Right atrium auricular region (tissue), 2 donors: ENCODE measurements around the gene CYP19A1. TPM values are rescaled to one million over a fixed set of nuclear protein-coding genes. Genes with fewer than 3 reads are reported as not detected.

Source experiments
- DNase-seq: peaks from one replicate; pipeline ENCODE4 v3.0.0-alpha.2; 2019; ENCODE audit warnings: low spot score
- H3K27ac ChIP-seq, 2 donors: fragments of 200-600 bp; sonication (generic); 1 replicate in 1 of 2; 2 replicates in 1 of 2; pipeline ENCODE4 v1.5.1; 2016 to 2019
- H3K27me3 ChIP-seq, 2 donors: fragments of 200-600 bp; sonication (generic); one replicate each; pipeline versions ENCODE4 v1.5.1 to v1.6.0; 2017 to 2019
- H3K36me3 ChIP-seq: fragments of 200-600 bp; sonication (generic); one replicate; pipeline ENCODE4 v1.5.1; 2016
- H3K4me1 ChIP-seq, 2 donors: fragments of 200-600 bp; sonication (generic); one replicate each; pipeline versions ENCODE4 v1.5.1 to v1.6.0; 2017 to 2019
- H3K4me3 ChIP-seq, 2 donors: fragments of 200-600 bp; sonication (generic); 1 replicate in 1 of 2; 2 replicates in 1 of 2; pipeline ENCODE4 v1.5.1; 2017 to 2019; ENCODE audit warnings: mild to moderate bottlenecking in 1 of 2, moderate library complexity in 1 of 2
- H3K9me3 ChIP-seq, 2 donors: fragments of 200-600 bp; sonication (generic); one replicate each; pipeline ENCODE4 v1.5.1; 2019
- total RNA-seq, 2 donors: library from RNA; depleted of rRNA; stranded (reverse); fragments of >200 nt; gene quantifications; one replicate each; pipeline ENCODE4 v1.1.0, GENCODE V29; 2016
- TF ChIP-seq, protein P1 (sequence below), 2 donors: fragments of 200-600 bp; sonication (generic); IDR thresholded peaks; one replicate each; pipeline ENCODE4 v1.5.1; 2019; ENCODE audit warnings: antibody characterized with exemption in 2 of 2

Gene CYP19A1
- total RNA-seq, 2 donors from 2014 or later = 2.4 TPM; not detected in 1

DNA sequence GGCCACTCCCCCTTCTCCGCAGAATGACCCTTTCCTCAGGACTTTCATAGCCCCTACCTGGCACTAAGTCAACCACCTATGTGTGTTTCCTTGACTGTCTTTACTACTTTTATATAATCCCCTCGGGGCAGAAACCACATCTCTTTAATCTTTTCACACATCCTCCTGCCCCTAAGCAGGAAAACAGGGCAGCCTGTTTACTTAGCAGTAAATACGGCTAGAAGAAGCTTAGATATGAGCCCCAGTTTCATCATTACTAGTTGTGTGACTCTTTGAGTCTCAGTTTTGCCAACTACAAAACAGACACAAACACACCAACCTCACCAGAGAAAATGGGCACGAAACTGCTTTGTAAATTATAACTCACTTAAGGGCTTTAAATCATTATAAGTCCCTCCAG is 98.3 kb downstream of the CYP19A1 start:
- Histone ChIP-seq H3K27me3 (no peaks in the 10 kb centered on the region), H3K4me3 (no peak overlapping the region), H3K27ac (no peak overlapping the region), H3K36me3 (no peaks in the 10 kb centered on the region), H3K4me1 (no peaks in the 10 kb centered on the region), H3K9me3 (no peaks in the 10 kb centered on the region)
- TF ChIP-seq, protein P1, sequence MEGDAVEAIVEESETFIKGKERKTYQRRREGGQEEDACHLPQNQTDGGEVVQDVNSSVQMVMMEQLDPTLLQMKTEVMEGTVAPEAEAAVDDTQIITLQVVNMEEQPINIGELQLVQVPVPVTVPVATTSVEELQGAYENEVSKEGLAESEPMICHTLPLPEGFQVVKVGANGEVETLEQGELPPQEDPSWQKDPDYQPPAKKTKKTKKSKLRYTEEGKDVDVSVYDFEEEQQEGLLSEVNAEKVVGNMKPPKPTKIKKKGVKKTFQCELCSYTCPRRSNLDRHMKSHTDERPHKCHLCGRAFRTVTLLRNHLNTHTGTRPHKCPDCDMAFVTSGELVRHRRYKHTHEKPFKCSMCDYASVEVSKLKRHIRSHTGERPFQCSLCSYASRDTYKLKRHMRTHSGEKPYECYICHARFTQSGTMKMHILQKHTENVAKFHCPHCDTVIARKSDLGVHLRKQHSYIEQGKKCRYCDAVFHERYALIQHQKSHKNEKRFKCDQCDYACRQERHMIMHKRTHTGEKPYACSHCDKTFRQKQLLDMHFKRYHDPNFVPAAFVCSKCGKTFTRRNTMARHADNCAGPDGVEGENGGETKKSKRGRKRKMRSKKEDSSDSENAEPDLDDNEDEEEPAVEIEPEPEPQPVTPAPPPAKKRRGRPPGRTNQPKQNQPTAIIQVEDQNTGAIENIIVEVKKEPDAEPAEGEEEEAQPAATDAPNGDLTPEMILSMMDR (IDR thresholded peaks at IDR 0.05) = no peak
- DNase-seq = no peak

DNA sequence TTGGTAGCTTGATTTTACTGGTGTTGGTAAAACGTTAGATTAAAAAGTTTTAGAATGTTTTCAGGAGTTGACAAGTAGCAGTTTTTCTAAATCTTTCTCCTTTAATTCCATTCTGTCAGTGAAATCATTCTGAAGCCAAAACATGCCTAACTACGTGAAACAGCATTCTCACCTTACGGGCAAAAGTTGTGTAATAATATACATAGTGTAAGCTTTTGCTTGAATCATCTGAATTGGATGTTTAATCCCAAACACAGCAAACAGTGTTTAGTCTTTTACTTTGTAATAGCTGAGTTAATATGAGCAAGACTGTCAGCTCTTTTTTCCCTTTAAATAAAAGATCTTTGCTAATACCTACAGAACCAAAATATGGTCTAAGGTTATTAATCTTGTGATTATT is 100.6 kb downstream of the CYP19A1 start:
- TF ChIP-seq, protein P1 (IDR thresholded peaks at IDR 0.05) = no peak
- DNase-seq = no peak
- Histone ChIP-seq H3K27me3 (no peaks in the 10 kb centered on the region), H3K27ac (no peak overlapping the region), H3K9me3 (no peaks in the 10 kb centered on the region), H3K4me1 (no peaks in the 10 kb centered on the region), H3K4me3 (no peak overlapping the region), H3K36me3 (no peaks in the 10 kb centered on the region)

DNA sequence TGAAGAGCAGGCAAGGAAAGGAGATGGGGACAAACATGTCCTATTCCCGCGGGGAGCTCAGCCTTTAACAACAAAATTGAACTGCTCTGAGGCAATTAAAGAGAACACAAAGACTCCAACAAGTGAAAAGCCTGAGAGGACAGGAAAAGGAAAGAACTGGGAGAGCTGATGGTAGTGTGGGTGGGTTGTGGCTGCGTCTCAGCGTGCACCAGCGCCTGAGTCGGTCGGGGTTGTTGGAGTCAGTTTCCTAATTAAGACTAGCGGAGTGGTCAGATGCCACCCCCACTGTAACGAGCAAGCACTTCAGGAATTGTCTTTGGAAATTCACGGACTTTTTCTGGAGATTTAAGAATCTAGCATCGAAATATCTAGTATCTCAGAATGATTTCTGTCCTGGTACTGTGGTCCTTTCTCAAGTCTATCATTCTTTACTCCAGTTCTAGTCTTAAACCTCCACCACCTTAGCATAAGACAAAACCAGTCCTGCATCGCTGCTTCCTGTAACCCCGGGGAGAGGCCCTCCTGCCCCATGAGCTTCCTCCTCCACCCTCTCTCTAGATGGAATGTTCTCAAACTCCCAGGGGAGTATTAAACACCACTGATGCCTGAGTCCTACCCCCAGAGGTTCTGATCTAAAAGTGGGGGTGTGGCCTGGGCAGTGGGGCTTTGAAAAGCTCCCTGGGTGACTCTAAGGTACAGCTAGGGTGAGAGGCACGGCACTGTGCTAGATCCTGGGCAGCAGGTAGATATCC is 104.0 kb downstream of the CYP19A1 start:
- Histone ChIP-seq H3K4me1 (no peaks in the 10 kb centered on the region), H3K36me3 (no peaks in the 10 kb centered on the region), H3K27ac (no peak overlapping the region), H3K4me3 (no peak overlapping the region), H3K27me3 (no peaks in the 10 kb centered on the region), H3K9me3 (no peaks in the 10 kb centered on the region)
- DNase-seq = no peak
- TF ChIP-seq, protein P1 (IDR thresholded peaks at IDR 0.05) = no peak

DNA sequence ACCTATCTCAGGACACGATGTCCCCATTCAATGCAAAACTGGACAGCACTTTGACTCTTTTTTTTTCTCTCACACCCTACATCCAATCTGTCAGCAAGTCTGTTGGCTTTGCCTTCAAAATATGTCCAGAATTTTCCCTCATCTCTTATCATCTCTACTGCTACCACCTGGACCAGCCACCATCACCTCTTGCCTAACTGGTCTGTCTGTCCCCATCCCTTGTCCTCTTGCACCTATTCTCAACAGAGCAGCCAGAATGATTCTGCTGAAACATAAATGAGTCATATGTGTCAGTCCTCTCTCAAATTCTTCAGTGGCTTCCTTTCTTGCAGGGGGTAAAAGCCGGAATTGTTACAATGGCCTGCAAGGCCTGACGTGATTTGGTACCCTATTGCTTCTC is 105.8 kb downstream of the CYP19A1 start:
- H3K27ac ChIP-seq = no peak overlapping the region
- TF ChIP-seq, protein P1 (IDR thresholded peaks at IDR 0.05) = no peak
- no peak for DNase-seq
- H3K36me3 ChIP-seq = no peaks in the 10 kb centered on the region
- no peaks in the 10 kb centered on the region for H3K9me3 ChIP-seq
- H3K27me3 ChIP-seq = no peaks in the 10 kb centered on the region
- no peak overlapping the region for H3K4me3 ChIP-seq
- H3K4me1 ChIP-seq = peaks cover 0 to 9% of the 10 kb centered on the region in 2 donors

DNA sequence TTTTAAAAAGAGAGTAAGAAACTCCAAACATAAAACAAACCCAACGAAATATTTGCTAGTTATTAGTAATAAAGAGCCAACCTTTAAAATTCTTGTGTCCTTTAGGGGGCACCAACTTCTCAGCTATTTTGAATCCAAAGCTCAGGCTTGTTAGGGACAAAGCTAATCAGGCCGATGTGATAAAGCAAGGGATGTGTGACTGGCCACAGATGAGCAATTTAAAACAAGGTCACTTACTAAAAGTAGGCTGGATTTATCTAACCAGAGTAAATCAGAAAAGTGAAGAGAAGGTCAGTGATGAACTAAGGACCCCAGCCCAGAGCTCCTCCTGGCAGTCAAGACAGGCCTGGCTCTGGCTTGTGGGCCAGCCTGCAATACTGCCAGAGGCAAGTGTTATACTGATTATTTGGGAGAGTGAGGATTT is 108.5 kb downstream of the CYP19A1 start:
- Histone ChIP-seq H3K4me1 (peaks cover 0 to 9% of the 10 kb centered on the region in 2 donors), H3K27ac (no peak overlapping the region), H3K27me3 (no peaks in the 10 kb centered on the region), H3K9me3 (no peaks in the 10 kb centered on the region), H3K36me3 (no peaks in the 10 kb centered on the region), H3K4me3 (no peak overlapping the region)
- TF ChIP-seq, protein P1 (IDR thresholded peaks at IDR 0.05) = peak in 1 of 2 donors; percentile 56
- DNase-seq = no peak
